ENCODE results near the gene BCL11A. TPM values are rescaled to one million over a fixed set of nuclear protein-coding genes. Genes with fewer than 3 reads are reported as not detected.

BCL11A gene
- total RNA-seq, 4 donors from 2014 or later: 0.28 to 5.0 (median 1.1) TPM

DNA sequence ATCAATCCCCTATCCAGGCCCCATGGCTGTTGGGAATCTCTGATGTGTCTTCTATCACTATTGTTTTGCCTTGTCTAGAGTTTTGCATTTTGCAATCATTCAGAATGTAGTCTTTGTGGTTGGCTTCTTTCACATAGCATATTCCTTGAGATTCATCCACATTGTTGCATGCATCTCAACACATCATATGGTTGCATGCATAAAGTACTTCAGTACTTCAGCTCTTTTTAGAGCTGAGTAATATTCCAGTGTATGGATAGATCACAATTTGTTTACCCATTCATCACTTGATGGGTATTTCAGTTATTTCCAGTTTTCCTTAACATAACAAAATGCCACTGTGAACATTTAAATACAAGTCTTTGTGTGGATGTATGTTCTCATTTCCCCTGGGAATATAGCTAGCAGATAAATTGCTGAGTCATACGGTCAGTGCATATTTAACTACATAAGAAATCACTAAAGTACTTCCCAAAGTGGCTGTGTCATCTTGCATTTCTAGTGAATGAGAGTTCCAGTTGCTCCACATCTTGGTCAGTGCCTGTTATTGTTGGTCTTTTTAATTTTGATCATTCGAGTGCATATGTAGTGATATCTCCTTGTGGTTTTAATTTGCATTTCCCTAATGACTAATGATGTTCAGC, 138.8 kb downstream of the BCL11A start:
- DNase-seq (ENCODE audit: low spot score) (no peak), ATAC-seq (ENCODE audit: low FRiP score) (no peak)
- TF ChIP-seq, protein P1, sequence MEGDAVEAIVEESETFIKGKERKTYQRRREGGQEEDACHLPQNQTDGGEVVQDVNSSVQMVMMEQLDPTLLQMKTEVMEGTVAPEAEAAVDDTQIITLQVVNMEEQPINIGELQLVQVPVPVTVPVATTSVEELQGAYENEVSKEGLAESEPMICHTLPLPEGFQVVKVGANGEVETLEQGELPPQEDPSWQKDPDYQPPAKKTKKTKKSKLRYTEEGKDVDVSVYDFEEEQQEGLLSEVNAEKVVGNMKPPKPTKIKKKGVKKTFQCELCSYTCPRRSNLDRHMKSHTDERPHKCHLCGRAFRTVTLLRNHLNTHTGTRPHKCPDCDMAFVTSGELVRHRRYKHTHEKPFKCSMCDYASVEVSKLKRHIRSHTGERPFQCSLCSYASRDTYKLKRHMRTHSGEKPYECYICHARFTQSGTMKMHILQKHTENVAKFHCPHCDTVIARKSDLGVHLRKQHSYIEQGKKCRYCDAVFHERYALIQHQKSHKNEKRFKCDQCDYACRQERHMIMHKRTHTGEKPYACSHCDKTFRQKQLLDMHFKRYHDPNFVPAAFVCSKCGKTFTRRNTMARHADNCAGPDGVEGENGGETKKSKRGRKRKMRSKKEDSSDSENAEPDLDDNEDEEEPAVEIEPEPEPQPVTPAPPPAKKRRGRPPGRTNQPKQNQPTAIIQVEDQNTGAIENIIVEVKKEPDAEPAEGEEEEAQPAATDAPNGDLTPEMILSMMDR (IDR thresholded peaks at IDR 0.05): no peak

DNA sequence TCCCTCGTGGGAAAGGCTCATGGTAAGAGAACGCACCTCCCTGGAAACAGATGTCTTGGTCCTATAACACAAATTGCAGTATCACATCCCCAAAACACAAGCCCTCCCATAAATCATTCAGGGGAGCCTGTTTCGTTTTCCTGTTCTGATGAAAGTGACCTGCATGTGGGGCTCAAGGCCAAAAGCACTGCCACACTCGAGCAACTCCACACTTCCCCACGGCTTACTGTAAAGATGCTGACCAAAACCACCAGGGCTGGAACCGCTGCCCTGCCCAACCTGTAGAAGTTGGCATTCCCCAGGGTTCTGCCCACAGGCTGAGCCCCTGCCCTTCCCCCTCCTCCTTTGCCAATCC, 139.7 kb downstream of the BCL11A start:
- ATAC-seq (ENCODE audit: low FRiP score) (no peak), DNase-seq (ENCODE audit: low spot score) (no peak)
- TF ChIP-seq, protein P1 (IDR thresholded peaks at IDR 0.05): no peak

GRCh38 chr2:60413069-60413813, 140.2 kb downstream of the BCL11A start:
- TF ChIP-seq, protein P1 (IDR thresholded peaks at IDR 0.05): no peak
- no peak for DNase-seq (ENCODE audit: low spot score)
- ATAC-seq (ENCODE audit: low FRiP score): no peak

GRCh38 chr2:60412620-60413019, 140.8 kb downstream of the BCL11A start:
- TF ChIP-seq, protein P1 (IDR thresholded peaks at IDR 0.05): no peak
- no peak for ATAC-seq (ENCODE audit: low FRiP score)
- no peak for DNase-seq (ENCODE audit: low spot score)

GRCh38 chr2:60412027-60412426, 141.4 kb downstream of the BCL11A start:
- ATAC-seq (ENCODE audit: low FRiP score) (no peak), DNase-seq (ENCODE audit: low spot score) (no peak)
- TF ChIP-seq, protein P1 (IDR thresholded peaks at IDR 0.05): no peak

DNA sequence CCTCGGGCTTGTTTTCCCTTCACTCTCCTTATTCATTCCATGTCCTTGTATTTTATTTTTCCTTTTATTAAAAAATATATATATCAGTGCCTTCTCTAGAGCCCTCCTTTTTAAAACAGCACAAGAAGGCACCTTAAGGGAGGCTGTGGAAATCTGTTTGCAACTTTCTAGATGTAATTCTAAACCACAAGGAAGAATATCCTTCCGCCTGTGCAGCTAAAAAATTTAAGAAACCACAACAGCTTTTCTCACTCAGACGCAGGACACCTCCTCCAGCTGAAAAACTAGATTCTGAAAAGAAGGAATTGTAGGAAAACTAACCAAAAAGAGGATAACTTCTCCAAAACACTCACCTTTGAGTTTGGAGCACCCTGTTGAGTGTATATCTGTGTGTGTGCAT, 142.2 kb downstream of the BCL11A start:
- no peak for ATAC-seq (ENCODE audit: low FRiP score)

More for the DNA sequence above, 142.2 kb downstream of the BCL11A start:
- TF ChIP-seq, protein P1 (IDR thresholded peaks at IDR 0.05): no peak
- DNase-seq (ENCODE audit: low spot score): no peak
